H4 (cell line): ENCODE data around the gene BMPR1A. TPM values are rescaled to one million over a fixed set of nuclear protein-coding genes. Genes with fewer than 3 reads are reported as not detected.

Source experiments
- DNase-seq: peaks from one replicate; pipeline ENCODE4 v3.0.0-alpha.2; 2015; ENCODE audit warnings: low spot score
- total RNA-seq: library from RNA; depleted of rRNA; stranded (reverse); fragments of >200 nt; shearing (Covaris generic); gene quantifications from 2 replicates; pipeline ENCODE4 v1.2.3, GENCODE V29; 2014

Gene BMPR1A
- total RNA-seq, 1 experiment from 2014 or later = 29.3 TPM

DNA sequence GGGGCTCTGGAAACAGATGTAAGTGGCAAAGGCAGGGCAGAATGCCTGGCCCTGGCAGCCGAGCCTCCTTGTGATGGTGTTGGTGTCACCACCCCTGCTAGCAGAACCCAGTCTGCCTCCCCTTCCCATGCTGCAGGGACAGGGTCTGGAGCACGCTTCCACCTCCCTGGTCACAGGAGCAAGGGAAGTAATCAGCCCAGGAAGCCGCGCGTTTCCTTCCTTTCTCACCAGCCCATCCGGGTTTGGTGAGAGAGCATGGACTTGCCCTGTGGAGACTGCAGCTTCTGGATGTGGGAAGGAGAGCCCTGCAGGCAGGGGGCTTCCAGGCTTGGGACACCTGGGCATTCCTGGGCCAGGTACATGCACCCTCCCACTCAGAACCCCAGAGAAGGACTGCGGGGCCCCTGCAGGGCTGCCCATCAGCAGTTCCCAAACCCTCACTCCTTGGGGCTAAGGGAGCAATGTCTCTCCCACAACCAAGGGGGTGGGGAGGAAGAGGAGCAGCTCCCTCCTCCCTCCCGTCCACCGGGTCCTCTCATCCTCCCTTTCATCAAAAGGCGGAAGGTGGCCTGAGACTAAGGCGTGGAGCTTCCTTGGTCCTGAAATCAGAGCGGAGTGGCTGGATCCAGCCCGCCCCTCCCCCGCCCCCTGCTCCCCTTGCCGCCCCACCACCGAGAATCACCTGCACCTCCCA, 199.2 kb downstream of the BMPR1A start:
- no peak for DNase-seq

DNA sequence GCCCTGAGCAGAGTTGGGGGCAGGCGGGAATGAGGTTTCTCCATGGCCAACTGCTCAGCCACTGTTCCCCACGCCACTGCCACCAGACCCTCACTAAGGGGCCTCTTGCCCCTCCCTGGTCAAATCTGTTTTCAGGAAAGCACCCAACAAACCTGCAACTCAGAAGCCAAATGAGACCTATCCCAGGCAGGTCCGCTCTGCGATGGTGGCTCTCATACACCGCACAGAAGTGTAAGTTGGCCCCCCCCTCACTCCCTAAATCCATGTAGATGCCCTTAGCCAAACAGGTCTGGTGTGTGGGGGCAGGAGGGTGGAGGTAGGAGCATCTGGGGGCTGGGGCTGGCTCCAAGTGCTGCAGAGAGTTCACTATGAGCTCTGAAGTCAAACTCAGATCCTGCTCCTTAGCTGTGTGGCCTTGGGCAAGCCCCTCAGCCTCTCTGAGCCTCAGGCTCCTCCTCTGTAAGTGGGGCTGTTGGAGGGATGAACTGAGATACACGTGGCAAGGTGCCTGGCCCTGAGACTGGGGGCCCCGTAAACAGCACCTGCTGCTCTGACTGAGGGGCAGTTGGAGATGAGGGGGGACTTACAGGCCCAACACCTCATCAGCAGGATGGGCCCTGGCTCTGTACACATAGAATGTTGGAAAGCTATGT, 199.9 kb downstream of the BMPR1A start:
- DNase-seq = no peak

DNA sequence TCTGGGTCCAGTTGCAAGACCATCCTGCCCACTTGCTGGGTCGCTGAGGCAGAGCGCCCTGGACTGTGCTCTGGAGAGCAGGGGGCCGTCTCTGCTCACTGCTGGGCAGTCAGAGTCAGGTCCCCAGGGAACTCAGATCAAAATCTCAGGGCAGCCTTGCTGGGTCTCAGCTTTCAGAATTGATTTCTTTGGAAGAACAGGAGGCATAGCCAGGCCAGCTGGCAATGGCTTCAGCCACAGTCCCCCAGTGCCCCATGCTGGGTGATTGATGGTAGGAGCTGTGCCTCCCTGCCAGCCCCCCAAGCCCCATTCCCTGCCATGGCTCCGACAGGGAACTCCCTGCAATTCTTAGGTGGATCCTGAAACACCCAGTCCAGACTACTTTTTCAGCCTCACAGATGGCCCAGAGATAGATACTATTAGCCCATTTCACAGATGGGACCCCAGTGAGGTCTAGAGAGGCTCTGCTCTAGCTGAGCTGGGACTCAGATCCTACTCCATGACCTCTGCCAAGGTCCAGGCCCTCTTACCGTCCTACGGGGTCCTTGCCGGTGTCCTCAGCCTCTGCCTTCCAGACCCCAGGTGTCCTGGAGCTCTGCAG, 200.5 kb downstream of the BMPR1A start:
- DNase-seq = no peak

DNA sequence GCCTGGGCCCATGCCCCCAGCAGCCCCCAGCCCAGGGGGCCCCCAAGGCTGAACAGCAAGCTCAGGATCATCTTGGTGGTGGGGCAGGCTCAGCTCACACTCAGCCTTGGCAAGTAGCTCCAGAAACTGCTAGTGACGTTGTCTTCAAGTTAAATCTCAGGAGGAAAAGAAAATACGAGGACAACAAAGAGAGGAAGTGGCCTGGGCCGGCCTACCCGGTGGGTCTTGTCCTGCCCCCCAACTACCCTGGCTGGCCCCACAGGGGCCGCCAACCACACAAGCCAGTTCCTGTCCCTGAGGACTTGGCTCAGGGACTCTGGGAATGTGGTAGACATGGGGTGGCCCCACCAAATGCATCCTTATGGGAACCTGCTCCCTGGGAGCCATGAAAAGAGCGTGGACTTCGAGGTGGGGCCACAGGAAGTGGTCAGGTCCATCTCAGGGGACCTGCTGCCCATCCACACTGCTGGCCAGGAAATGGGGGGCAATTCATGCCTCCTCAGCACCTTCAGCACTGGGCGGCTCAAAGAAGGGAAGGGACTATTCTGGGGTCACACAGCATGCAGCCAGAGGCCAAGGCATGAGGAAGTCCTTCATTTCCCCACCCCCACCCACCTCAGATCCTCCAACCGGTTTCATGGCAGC, 201.2 kb downstream of the BMPR1A start, which contains the start of gene MMRN2:
MMRN2 (minus strand) TSS at position 145 of the 645 bp plus-strand sequence; CDS start at position 71, 74 bp downstream.
- no peak for DNase-seq

DNA sequence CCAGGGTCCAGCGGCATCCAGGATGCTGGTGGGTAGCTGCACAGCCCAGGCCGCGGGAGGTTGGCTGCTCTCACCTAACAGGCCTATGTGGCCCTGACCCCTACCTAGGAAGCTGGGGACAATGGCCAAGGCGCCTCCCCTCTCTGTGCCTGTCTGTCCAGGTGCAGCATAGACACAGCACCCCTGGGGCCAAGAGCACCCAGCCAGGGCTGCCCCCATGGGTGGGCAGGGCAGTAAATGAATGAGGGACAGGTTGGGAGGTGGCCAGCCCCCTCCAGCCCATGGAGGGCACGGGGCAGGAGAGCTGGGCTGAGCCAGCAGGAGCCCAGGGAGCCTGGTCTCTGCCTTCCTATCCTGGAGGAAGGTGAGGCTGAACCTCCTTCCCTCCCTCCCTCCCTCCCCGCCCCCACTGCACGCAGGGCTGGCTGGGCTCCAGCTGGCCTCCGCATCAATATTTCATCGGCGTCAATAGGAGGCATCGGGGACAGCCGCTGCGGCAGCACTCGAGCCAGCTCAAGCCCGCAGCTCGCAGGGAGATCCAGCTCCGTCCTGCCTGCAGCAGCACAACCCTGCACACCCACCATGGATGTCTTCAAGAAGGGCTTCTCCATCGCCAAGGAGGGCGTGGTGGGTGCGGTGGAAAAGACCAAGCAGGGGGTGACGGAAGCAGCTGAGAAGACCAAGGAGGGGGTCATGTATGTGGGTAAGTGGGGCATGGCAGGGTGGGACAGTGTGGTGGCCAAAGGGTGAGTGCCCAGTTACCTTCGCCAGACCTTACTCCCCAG, 201.9 kb downstream of the BMPR1A start, which contains the start of gene SNCG:
SNCG (plus strand) TSS at position 484 of the 785 bp plus-strand sequence; CDS start at position 583, 99 bp downstream.
- no peak for DNase-seq

DNA sequence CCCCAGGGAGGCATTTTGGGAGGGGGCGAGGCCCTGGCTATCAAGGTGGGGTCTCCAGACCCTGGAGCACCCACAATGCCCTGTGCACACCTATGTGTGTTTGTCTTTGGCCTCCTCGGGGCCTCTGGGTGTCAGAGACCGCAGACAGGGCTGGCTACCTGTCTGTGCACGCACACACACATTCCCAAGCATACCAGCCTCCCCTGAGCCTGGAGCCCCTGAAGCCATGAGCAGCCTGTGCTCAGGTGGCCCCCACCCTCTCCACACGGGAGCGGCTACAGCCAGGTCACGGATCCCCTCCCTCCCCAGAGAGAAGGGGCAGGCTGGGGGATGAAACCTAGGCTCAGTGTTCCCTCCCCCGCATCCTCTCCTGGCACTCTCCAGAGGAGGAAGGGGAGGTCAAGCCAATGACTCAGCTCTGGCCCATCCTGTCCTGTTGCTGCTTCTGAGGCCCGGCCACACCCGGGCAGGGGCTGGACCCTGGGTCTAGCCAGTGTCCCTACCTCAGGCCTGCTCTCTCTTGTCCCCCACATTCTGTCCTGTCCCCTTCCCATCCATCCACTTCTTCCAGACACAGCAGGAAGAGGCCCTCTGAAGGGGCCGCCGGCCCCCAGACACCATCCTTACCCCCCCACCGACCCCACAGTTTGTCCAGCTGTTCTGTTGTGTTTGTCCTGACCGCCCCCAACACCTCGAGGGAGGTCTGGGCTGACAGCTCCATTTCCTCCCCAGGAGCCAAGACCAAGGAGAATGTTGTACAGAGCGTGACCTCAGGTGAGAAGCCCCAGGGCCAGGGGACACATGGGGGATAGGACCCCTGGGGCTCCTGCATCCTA, 202.7 kb downstream of the BMPR1A start:
- no peak for DNase-seq

DNA sequence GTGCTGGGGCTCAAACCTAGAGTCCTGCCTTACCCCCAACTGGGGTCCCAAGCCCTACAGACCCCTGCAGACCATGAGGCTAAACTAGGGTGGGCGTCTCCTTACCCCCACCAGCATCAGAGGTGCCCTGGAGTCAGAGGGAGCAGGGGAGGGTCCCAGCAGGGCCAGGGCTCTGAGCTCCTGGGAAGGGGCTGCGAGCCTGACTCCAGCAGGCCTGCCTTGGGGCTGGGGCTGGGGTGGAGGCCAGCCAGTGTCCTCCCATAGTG, 203.3 kb downstream of the BMPR1A start:
- no peak for DNase-seq

DNA sequence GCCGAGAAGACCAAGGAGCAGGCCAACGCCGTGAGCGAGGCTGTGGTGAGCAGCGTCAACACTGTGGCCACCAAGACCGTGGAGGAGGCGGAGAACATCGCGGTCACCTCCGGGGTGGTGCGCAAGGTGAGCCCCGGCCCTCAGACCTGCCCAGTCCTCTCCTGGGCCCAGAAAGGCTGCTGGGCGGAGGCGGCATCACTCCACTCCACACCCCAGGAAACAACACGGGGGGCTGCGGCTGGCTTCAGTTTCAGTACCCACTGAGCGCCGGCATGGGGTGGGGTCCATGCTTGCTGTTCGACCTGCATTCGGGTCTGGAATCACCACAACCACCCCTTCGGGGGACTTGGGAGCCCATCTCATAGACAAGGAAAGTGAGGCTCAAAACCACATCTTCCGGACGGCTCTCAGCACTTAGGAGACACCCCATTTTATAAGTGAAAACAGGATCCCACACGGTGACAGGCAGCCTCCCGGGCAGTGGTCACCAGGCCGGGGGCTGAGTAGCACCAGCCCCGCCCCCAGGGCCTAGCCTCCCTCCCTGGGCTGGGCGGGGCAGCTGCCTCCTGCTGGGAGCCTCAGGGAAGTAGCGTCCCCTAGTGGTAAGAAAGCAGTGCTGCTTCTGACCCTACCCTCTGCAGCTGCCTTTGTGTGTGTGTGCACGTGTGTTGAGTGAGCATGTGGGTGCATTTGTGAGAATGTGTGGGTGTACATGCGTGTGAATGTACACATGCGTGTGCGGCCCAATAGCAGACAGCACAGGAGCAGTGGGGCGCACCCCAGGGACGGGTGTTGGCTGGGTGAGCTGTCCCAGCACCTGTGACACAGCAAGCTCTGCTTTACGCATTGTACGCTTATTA, 203.8 kb downstream of the BMPR1A start:
- peak; percentile 63 for DNase-seq

DNA sequence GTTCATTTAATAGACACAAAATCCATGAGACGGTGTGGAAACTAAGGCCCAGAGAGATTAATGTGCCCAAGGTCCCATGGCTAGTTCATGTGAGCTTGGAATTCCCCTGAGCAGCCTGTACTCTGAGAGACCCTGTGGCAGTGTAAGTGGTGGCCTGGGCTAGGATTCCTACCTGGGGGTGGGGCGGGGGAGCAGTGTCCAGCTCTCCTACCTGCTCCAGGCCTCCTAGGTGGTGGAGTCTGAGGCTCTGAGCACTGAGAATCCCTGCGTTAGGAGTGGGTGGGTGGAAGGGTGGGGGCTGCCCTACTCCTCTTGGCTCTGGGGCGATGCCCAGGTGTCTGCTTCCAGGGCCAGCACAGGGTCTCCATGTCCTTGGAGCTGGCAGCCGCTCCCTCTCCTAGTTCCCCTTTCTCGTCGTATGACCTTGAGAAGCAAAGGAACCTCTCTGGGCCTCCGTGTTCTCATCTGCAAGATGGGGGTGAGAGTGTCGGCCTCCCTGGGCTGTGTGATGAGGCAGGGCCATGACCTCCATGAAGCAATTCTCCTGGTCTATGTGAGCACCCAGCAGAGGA, 204.5 kb downstream of the BMPR1A start:
- no peak for DNase-seq

DNA sequence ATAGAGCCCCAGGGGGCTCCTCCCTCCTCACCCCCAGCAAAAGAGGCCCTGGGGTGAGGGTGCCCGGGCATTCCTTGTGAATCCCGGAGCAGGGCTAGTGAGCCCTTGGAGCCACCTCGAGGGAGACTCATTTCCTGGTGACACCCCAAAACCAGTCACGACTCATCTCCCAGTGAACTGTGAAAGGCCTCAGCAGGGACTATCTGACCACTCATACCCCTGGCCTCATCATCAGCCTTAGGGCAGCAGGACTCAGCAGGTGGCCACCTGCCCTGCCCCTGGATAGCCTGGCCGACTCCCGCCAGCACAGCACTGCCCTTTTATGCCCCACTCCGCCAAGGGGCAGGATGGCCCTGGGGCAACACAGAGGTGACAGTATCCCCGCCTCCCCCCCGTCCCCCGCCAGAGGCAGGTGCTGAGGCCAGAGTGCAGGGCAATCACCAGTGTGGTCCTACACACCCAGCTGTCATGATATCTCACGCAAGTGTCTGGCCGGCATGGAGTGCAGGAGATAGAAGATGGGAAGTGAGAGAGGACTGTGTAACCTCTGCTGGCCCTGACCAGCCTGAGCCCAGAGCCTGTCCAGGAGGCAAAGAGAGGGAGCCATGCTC, 205.2 kb downstream of the BMPR1A start:
- no peak for DNase-seq

DNA sequence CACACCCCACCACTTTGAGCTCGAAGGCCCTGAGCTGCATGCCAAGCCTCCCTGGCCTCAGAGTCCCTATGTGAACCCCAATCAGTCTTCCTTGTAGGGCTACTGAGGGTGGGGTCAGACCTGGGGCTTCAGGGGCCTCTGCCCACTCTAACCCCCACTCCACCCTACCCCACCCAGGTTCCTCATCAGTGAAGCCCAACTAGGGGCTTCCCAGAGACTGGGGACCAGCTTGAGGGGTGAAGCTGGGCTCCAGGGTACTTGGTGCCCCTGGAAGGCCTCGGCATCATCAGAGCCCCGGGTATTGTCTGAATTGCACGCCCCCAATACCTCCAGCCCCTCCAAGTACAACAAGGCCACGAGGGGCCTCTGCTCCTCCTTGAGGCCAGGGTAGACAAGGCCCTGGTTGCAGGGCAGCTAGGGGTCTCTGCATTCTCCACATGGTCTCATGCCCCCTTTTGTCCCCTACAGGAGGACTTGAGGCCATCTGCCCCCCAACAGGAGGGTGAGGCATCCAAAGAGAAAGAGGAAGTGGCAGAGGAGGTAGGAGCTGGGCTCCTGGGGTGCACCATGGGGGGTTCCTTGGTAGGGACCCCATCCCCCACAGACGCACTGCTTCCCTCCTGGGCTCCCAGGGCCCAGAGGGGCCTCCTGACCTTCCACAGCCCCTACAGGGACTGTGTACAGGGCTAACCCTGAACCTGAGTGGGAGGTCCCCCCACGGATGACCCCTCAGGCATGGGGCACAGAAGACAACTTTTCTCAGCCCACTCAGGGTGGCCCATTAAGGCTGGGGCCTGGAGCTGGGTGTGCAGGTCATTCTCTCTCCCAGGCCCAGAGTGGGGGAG, 205.9 kb downstream of the BMPR1A start:
- no peak for DNase-seq

DNA sequence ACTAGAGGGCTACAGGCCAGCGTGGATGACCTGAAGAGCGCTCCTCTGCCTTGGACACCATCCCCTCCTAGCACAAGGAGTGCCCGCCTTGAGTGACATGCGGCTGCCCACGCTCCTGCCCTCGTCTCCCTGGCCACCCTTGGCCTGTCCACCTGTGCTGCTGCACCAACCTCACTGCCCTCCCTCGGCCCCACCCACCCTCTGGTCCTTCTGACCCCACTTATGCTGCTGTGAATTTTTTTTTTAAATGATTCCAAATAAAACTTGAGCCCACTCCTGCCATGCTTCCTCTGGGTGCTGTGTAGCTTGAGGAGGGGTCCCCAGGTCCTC, 206.5 kb downstream of the BMPR1A start:
- DNase-seq = no peak

DNA sequence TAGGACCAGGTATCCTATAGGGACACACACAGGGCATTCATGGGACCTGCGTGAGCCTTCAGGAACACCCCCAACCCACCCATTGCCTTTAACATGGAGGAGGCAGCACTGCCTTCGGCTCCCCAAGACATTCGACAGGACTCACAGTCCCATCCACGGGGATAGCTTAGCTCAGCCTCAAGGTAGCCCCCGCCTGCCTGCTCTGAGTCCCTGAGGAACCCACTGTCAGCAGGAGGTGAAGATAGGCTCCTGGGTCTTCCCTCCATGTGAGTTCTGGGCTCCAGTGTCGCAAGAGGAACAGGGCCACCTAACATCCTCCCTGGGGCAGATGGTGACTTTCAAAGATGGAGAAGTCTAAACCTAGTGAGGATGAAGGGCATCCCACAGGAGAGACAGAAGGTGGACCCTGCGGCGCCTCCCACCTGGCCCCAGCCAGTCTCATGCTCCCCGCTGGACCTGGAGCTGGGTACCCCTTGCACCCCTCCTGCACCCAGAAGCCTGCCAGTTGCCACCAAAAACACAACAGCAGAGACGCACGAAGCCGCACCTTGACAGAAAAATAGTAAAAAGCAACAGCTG, 207.0 kb downstream of the BMPR1A start:
- no peak for DNase-seq

DNA sequence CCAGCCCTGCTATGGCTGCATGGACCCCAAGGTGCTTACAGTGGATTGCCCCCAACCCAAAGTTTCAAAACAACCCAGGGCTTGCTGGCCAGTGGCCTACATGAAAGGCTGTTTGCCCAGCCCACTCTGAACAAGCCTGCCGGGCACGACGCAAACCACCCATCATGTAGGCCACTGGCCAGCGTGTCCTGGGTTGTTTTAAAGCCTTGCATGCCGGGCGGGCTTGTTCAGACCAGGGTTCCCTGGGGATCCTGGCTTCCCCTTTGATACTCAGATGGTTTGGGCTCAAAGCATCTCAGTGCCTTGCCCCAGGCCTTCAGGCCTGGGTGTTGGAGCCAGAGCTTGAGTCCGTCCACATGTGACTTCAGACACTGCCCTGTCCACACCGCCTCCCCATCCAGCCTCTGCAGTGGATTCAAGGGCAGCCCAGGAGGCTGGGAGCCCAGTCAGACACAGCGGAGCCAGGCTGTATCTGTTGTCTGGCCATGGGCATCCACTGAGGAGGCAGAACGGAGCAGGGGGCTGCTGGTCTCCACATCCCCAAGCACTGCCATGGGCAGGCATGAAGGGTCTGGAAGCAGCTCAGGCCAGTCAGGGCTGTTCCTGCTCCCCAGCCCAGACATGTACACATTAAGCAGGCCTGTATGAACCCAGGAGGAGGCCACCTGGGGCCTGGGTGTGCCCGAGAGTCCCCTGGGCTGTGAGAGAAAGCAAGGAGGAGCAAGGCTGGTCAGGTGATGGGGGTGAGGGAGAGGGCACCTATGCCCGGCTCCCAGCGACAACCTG, 207.8 kb downstream of the BMPR1A start:
- no peak for DNase-seq

DNA sequence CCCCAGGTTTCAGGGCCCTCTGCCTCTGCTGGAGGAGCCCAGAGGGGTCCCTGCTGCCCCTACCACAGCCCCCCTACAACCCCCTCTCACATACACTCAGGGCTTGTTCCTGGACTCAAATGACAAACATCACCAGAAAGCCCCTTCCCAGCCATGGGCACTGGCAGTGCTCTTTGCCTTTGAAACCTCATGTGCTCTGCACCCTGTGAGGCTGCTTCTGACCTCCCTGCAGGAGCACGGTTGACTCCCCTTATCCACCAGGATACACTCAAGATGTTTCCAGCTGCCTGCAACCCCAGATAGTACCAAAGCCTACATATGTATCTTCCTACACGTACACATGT, 208.4 kb downstream of the BMPR1A start:
- DNase-seq = no peak

DNA sequence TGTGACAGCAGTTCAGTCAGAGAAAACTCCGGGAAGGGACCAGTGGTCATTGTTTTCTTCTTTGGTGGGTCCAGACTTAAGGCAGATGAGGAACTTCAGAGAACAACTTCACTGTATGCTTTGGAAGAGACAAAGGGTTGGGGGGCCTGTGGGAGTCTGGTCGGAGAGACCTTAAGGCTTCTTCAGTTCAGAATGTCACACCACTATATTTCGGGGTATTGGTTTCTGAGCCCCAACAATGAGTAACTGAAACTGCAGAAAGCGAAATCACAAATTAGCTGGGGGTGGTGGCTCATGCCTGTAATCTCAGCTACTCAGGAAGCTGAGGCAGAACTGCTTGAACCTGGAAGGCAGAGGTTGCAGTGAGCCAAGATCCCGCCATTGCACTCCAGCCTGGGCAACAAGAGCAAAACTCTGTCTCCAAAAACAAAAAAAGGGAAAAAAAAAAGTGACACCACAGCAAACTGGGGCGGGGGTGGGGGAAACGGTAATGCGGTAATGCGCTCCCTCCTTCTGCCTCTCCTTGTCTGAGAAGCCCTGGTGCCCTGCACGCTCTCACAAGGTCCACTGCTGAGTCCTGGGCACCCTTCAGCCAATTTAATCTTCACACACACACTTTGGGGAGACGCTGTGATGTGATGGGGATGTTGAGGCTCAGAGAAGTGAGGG, 209.7 kb downstream of the BMPR1A start:
- no peak for DNase-seq

DNA sequence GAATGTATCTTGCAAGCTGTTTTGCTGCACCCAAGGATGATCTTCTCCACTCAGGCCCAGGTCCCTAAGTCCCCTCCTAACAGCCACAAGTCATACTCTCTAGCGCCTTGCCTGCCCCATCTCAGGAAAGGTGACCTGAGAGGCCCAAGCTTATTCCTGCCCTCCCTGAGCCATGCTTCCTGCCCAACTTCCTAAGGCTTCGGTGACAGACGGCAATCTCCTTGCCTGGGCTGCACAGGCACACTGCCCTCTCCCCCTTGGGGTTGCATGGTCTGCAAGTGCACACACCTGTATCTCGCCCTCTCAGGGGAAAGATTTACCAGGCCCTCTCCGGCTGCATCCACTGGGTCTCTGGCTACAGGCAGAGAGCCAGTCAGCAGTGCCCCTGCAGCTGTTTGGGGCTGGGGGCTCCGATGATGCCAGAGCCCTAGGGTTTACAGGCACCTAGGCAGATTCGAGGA, 211.1 kb downstream of the BMPR1A start:
- no peak for DNase-seq
